Measurements from ENCODE around the gene TAT.

TAT gene

DNA sequence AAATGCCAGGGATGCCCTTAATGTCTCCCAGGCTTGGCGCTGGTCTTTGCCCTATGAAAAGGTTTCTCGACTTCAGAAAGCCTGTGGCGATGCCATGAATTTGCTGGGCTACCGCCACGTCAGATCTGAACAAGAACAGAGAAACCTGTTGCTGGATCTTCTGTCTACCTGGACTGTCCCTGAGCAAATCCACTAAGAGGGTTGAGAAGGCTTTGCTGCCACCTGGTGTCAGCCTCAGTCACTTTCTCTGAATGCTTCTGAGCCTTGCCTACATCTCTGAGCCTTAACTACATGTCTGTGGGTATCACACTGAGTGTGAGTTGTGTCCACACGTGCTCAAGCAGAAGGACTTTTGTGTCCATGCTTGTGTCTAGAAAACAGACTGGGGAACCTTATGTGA is 39.2 kb downstream of the TAT start:
- peak; percentile 62 for DNase-seq (ENCODE audit: low spot score)

DNA sequence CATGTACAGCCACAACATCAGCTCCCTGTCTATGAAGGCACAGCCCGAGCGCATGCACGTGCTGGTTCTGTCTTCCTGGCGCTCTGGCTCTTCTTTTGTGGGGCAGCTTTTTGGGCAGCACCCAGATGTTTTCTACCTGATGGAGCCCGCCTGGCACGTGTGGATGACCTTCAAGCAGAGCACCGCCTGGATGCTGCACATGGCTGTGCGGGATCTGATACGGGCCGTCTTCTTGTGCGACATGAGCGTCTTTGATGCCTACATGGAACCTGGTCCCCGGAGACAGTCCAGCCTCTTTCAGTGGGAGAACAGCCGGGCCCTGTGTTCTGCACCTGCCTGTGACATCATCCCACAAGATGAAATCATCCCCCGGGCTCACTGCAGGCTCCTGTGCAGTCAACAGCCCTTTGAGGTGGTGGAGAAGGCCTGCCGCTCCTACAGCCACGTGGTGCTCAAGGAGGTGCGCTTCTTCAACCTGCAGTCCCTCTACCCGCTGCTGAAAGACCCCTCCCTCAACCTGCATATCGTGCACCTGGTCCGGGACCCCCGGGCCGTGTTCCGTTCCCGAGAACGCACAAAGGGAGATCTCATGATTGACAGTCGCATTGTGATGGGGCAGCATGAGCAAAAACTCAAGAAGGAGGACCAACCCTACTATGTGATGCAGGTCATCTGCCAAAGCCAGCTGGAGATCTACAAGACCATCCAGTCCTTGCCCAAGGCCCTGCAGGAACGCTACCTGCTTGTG is 40.0 kb downstream of the TAT start:
- DNase-seq (ENCODE audit: low spot score), result no peak

DNA sequence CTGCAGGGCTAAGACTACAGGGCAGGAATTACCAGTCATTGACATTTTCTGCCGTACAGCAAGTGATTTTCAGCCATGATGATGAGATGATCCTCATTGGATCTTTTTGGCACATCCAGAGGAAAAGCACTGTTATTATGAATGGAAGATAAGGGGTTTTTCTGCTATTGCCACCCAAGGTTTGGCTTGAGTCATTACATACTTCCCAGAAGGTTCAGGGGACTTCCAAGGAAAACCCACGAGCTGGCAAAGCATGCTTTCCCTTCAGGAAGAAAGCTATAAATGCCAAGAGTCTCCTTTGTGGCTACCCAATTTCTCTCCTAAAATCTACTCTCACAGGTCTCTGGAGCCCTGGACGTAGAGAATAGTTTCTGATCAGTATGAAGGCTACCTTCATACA is 44.5 kb downstream of the TAT start:
- no peak for DNase-seq (ENCODE audit: low spot score)

DNA sequence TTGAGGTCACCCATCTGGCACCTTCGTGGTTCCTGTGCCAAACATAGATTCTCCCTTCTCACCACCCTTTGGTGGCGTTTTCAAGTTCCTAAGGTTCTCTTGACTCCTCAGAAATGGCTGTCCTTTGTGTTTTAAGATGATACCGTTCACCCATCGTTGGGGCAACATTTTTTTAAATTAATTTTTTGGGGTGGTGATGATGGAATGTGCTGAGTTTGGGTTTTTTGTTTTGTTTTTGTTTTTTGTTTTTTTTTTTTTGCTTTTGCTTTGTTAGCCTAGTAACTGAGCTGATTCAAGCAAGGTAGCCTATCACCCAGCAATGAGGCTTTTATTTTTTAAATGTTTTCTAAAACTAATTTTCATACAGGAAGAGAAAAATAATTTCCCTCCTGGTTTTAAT is 48.0 kb downstream of the TAT start:
- DNase-seq (ENCODE audit: low spot score), result no peak

DNA sequence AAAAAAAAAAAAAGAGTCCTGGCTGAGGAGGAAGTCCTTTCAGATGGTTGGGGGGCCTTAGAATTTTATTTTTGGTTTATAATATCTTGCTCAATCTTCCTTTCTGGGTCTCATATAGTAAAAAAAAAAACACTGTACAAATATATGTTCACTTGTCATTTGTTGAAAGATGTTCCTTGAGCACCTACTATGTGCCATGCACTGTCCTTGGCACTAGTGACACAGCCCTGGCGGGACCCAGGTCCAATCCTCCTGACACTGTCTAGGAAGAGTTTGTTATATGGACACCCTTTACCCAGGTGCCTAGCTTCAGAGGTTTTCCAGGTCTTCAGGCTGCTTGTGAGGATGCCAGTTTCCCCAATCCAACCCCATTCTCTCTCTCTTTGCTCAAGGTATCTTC is 48.6 kb downstream of the TAT start:
- no peak for DNase-seq (ENCODE audit: low spot score)

DNA sequence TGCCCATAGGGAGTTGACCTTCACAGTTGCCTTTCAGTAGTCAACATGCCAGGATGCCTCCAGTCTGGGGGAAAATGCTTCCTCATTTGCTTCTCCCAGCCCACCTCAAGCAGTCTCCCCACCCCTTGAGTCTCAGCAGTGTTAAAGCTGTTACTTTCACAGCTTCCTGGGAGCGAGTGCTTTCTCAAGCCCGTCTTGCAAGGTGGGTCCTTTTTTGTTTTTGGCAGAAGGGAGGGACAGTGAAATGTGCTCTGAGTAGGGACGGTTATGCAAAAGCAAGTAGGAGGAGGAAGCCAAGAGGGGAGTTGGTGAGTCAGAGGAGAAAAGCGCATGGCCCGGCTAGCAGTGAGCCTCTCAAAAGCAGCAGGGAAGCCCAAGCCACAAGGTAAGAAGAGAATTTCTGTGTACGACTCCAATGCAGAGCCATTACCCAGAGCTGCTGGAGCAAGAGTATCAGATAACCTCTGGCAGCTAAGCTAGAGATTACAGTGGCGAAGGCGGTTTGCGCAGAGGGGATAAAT is 50.7 kb downstream of the TAT start, which contains the start of gene CHST4:
Gene CHST4 (plus strand): TSS at position 316 of the 521 bp plus-strand sequence. CDS start 10,252 bp downstream, outside the sequence.
- DNase-seq (ENCODE audit: low spot score), result peak; percentile 80

DNA sequence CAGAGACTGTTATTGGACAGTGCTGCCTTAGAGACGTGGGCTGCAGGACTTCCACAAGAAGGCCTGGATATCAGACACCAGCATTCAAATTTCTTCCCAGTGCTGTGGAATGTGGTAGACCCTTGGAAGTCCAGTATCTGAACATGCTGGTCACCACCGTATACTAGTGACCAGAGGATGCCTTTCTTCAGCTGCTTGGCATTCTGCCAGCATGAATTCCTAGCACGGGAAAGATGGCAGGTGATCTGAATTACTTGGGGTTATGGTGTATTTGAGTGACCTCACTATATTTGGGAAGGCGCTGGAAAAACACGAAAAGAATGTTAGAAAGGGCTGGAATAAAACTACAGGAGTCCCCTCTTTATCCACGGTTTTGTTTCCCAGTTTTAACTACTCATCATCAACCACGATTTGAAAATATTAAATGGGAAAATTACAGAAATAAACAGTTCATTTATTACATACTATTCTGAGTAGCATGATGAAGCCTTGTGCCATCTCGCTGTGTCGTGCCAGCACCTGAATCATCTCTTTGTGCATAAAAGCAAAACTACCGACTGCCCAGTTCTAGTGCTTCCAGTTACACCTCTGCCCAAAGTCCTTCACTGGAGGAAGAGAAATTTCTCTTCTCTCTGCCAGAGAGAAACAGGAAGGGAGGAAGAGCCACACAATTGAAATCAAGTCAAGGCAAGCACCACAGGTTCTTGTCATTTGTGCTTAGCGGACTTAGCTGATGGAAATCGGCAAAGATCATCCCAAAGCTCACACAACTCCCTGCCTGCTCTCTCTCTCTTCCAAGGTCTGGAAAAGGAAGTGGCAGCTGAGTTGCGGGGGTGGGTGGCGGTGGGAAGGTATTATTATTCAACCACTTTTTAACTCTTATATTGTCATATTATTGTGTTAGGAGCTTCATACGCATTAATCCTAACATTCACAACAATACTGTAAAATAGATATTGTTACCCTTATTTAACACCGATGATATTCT is 52.0 kb downstream of the TAT start:
- DNase-seq (ENCODE audit: low spot score), result no peak

DNA sequence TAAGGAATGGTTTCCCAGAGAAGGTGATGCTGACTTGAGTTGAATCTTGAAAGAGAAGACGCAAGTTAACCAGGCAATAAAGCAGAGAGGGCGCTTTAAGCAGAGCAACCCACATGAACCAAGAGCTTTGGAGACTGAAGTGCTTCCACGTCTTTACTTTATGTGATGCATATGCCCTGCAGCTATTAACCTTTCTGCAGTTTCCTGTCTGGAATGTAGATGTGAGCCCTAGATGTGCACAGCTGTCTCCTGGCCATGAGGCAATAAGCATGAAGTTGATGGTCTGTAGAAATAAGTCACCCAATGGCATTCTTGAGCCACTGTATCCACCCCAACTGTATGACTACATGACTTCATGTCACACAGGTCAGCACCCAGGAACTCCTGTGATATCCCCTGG is 56.3 kb downstream of the TAT start:
- DNase-seq (ENCODE audit: low spot score), result no peak

Data from GM03348 (cell line).